Activated CD4-positive, alpha-beta memory T cell treated with anti-CD3 and anti-CD28 coated beads, Interleukin-2, amount 10 ng/mL, durations not matched to agents 7 days and 5 days (primary cell): Measurements from ENCODE around the gene CYB5A. TPM values are rescaled to one million over a fixed set of nuclear protein-coding genes. Genes with fewer than 3 reads are reported as not detected.
A peak's percentile ranks its signal among the peaks of the same experiment; 100 is the strongest.
"Not testable (repeated sequence)": the region's sequence is repeated elsewhere in the genome, so short reads cannot be mapped to it uniquely, and the experiment has no call there.

ENCODE experiments used
- CTCF ChIA-PET: fragments of 350-600 bp; sonication (Branson Sonifier 250); formaldehyde crosslinking; loops from one replicate; lab custom pipeline; 2021; ENCODE audit warnings: antibody characterized with exemption, inconsistent platforms; lab: Charles Lee
- POLR2A ChIA-PET: fragments of 350-600 bp; sonication (Branson Sonifier 250); formaldehyde crosslinking; loops from one replicate; lab custom pipeline; 2021; ENCODE audit warnings: antibody characterized with exemption; lab: Charles Lee
- DNase-seq: peaks from one replicate; pipeline ENCODE4 v3.0.0-alpha.2; 2020
- H3K27ac Mint-ChIP-seq: one replicate; pipeline ENCODE4 v1.8.0; 2021; ENCODE audit warnings: mild to moderate bottlenecking, mixed read lengths
- H3K27me3 Mint-ChIP-seq: one replicate; pipeline ENCODE4 v1.8.0; 2021; ENCODE audit warnings: mixed read lengths
- H3K36me3 Mint-ChIP-seq: one replicate; pipeline ENCODE4 v1.8.0; 2021; ENCODE audit warnings: low read depth, mixed read lengths
- H3K4me1 Mint-ChIP-seq: one replicate; pipeline ENCODE4 v1.8.0; 2021; ENCODE audit warnings: mixed read lengths
- H3K4me3 Mint-ChIP-seq: one replicate; pipeline ENCODE4 v1.8.0; 2021; ENCODE audit warnings: mild to moderate bottlenecking, mixed read lengths
- H3K9me3 Mint-ChIP-seq: one replicate; pipeline ENCODE4 v1.8.0; 2021; ENCODE audit warnings: mixed read lengths
- total RNA-seq, 2 experiments: library from RNA; stranded (reverse); gene quantifications; one replicate each; pipeline ENCODE4 v1.2.3, GENCODE V29; 2021

Gene CYB5A
- total RNA-seq, 2 experiments from 2014 or later = 20.4 to 21.9 TPM

DNA sequence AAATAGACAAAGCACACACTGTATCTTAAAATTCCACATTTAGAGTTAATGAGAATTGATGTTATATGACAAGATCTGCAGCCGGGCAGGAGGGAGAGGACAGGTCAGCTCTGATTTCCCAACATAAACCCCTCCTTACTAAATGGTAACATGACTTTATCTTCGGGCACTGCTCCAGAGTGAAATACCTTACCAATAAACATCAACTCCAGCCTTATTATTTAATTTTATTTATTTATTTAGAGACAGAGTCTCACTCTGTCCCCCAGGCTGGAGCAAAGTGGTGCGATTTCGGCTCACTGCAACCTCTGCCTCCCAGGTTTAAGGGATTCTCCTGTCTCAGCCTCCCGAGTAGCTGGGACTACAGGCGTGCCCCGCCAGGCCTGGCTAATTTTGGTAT is 1.7 kb downstream of the CYB5A start:
- Mint-ChIP-seq H3K4me1 (peaks cover 18% of the 10 kb centered on the region), H3K27ac (no peak overlapping the region)

DNA sequence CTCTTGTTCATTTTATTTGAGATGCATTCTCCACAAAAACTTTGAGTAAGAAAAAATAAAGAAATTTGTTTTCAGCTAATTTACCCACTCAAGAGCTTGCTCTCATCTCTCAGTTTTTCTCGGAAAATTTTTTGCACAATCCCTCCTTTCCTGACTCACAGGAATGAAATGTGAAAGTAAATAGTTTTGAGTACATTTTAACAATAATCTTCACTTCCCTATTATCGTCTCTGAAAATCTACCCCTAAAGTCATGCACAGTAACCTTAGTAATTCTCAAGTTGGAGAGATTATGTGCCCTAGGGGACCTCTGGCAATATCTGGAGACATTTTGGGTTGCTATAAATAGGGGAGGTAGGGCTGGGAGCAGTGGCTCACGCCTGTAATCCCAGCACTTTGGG is 2.6 kb downstream of the CYB5A start:
- Mint-ChIP-seq H3K27ac (no peak overlapping the region), H3K4me1 (peaks cover 18% of the 10 kb centered on the region), H3K4me3 (no peak overlapping the region), H3K9me3 (no peaks in the 10 kb centered on the region), H3K27me3 (no peaks in the 10 kb centered on the region), H3K36me3 (peaks cover 3% of the 10 kb centered on the region)
- DNase-seq = no peak
- POLR2A ChIA-PET = no interaction called here
- CTCF ChIA-PET = no interaction called here

More for the DNA sequence above, 1.7 kb downstream of the CYB5A start:
- H3K4me3 Mint-ChIP-seq = peak overlapping the region; percentile 43
- no peaks in the 10 kb centered on the region for H3K9me3 Mint-ChIP-seq
- H3K27me3 Mint-ChIP-seq = no peaks in the 10 kb centered on the region
- peaks cover 3% of the 10 kb centered on the region for H3K36me3 Mint-ChIP-seq
- POLR2A ChIA-PET = interaction anchor here (0.8 kb wide), 1 partner anchor 210 kb away, joined by 3 read pairs; no protein-coding TSS in a partner anchor
- no peak for DNase-seq
- CTCF ChIA-PET = no interaction called here

DNA sequence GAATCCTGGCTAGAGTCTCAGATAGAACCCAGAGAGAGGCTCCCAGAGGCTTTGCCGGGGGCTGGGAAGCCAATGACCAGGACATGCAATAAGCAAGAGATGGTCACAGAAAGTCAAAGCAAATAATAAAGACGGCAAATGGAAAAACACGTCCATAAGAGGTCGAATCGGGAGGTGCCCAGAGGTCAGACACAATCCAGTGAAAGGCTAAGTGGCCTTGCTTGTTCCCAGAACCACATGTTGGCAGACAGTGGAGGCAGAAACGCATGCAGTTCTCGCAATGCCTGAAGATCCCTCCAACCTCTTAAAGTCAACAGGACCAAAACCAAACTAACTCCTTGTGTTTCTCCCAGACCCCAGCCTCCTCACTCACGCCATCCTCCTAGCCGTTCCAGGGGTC is 3.0 kb downstream of the CYB5A start:
- no peak for DNase-seq
- H3K4me3 Mint-ChIP-seq = no peak overlapping the region
- CTCF ChIA-PET = interaction anchor here (1.2 kb wide), 1 partner anchor 53 kb away, joined by 3 read pairs; no protein-coding TSS in a partner anchor

DNA sequence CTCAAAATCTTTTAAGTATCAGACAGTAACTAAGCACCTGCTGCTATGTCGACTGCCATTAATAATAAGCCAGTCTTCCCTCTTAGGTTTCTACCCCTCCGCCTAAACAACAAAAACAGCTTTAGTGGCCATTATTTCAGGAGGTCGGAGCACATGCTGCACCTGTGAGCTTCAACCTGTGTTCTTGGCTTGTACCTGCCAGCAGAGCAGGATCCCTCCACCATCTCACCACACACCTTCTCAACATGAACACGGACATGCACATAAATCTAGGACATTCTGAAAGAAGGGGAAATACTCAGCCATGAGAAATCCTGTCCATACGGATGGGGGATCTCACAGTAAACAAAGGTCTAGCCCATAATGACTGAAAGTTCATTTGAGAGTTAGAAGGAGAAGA is 3.7 kb downstream of the CYB5A start:
- CTCF ChIA-PET = interaction anchor here (1.2 kb wide), 1 partner anchor 54 kb away, joined by 3 read pairs; no protein-coding TSS in a partner anchor
- Mint-ChIP-seq H3K9me3 (no peaks in the 10 kb centered on the region), H3K4me1 (peaks cover 20% of the 10 kb centered on the region), H3K27me3 (no peaks in the 10 kb centered on the region), H3K4me3 (no peak overlapping the region), H3K27ac (no peak overlapping the region), H3K36me3 (no peaks in the 10 kb centered on the region)
- POLR2A ChIA-PET = no interaction called here
- DNase-seq = no peak

More for the DNA sequence above, 3.0 kb downstream of the CYB5A start:
- Mint-ChIP-seq H3K36me3 (peaks cover 3% of the 10 kb centered on the region), H3K27me3 (no peaks in the 10 kb centered on the region), H3K4me1 (peaks cover 18% of the 10 kb centered on the region), H3K27ac (no peak overlapping the region), H3K9me3 (no peaks in the 10 kb centered on the region)
- POLR2A ChIA-PET = no interaction called here

DNA sequence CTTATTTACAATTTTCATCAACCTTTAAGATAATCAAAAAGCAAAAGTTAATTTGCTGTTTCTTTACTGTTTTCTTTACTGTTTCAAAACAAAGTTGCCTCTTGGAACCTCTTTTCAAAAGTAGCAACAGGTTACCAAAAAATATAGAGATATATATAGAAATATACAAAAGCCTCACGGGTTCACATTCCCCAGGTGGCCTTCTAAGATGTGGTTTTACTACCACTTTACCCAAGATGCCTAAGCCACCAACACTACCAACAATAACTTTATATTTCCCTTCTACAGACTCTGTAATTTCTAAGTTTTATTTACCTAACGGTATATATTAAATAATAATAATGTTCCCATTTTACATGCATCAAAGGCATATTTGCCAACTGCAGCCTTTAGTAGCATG is 4.9 kb downstream of the CYB5A start:
- no peaks in the 10 kb centered on the region for H3K36me3 Mint-ChIP-seq
- H3K4me1 Mint-ChIP-seq = peaks cover 22% of the 10 kb centered on the region
- no peaks in the 10 kb centered on the region for H3K9me3 Mint-ChIP-seq
- no peak overlapping the region for H3K27ac Mint-ChIP-seq
- POLR2A ChIA-PET = no interaction called here
- DNase-seq = no peak
- no peaks in the 10 kb centered on the region for H3K27me3 Mint-ChIP-seq
- H3K4me3 Mint-ChIP-seq = no peak overlapping the region
- CTCF ChIA-PET = no interaction called here

DNA sequence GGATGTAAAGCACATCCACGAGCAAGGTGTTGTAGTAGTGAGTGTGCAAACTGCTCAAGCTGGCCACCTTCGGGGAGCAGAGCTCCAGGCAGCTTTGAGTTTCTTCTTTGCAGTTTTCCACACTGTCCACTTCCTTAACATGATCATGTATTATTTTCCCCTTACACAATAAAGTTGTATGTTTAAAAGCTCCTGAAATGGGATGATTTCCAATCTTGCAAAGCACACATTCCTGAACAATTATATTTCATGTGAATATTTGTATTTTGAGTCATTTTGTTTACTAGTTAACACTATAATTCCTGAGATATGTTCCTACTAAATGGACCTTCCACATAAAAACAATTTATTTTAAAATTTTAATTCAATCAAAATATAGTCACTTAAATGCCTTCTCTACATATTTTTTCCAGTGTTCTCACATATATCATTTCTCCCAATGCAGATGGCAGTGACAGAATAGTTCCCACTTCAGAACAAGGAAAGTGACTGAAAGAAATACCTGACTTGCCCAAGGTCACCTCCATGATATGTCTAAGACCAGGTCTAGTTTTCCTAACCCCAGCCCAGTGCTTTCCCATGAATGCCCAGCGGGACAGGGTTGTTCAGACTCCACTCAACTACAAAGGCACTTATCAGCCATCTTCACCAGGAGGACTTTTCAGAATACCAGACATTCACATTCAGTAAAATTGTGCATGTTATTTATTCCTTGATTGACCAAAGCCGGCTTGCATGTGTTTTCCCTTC is 5.5 kb downstream of the CYB5A start:
- Mint-ChIP-seq H3K4me3 (no peak overlapping the region), H3K27me3 (no peaks in the 10 kb centered on the region), H3K27ac (no peak overlapping the region), H3K36me3 (no peaks in the 10 kb centered on the region), H3K9me3 (no peaks in the 10 kb centered on the region), H3K4me1 (peaks cover 24% of the 10 kb centered on the region)
- POLR2A ChIA-PET = no interaction called here
- CTCF ChIA-PET = no interaction called here
- DNase-seq = no peak

DNA sequence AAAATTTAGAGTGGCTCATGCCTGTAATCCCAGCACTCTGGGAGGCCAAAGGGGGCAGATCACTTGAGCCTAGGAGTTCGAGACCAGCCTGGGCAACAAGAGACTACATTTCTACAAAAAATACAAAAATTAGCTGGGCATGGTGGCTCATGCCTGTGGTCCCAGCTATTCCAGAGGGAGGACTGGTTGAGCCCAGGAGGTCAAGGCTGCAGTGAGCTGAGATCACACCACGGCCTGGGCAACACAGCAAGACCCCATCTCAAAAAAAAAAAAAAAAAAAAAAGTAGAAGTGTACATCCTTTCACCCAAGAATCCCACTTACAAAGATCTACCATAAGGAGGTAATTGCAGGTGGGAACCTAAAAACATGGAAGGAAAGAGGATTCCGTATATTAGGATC is 6.2 kb downstream of the CYB5A start:
- CTCF ChIA-PET, H3K27me3 Mint-ChIP-seq, H3K4me3 Mint-ChIP-seq, H3K27ac Mint-ChIP-seq, POLR2A ChIA-PET, H3K36me3 Mint-ChIP-seq, DNase-seq, H3K9me3 Mint-ChIP-seq: not testable (repeated sequence)
- H3K4me1 Mint-ChIP-seq = peaks cover 23% of the 10 kb centered on the region

DNA sequence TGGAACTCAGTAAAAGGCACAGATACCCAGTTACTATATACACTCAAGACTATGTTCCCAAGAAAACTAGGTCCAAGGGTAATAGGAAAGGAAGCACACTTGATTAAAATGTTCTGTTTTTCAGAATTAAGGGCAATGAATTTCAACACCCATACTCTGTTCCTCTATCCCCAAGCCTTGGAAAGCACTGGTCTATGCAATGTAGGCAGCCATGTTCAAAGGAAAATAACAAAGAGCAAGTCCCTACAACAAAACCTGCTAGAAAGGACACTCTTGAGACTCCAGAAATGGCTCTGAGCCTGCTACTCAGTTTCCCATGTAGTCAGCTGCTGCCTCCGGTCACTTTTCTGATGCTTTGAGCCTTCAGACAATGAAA is 6.8 kb downstream of the CYB5A start:
- no peaks in the 10 kb centered on the region for H3K27me3 Mint-ChIP-seq
- POLR2A ChIA-PET = no interaction called here
- peaks cover 21% of the 10 kb centered on the region for H3K4me1 Mint-ChIP-seq
- CTCF ChIA-PET = no interaction called here
- H3K36me3 Mint-ChIP-seq = no peaks in the 10 kb centered on the region
- H3K4me3 Mint-ChIP-seq = no peak overlapping the region
- no peak overlapping the region for H3K27ac Mint-ChIP-seq
- DNase-seq = no peak
- no peaks in the 10 kb centered on the region for H3K9me3 Mint-ChIP-seq

DNA sequence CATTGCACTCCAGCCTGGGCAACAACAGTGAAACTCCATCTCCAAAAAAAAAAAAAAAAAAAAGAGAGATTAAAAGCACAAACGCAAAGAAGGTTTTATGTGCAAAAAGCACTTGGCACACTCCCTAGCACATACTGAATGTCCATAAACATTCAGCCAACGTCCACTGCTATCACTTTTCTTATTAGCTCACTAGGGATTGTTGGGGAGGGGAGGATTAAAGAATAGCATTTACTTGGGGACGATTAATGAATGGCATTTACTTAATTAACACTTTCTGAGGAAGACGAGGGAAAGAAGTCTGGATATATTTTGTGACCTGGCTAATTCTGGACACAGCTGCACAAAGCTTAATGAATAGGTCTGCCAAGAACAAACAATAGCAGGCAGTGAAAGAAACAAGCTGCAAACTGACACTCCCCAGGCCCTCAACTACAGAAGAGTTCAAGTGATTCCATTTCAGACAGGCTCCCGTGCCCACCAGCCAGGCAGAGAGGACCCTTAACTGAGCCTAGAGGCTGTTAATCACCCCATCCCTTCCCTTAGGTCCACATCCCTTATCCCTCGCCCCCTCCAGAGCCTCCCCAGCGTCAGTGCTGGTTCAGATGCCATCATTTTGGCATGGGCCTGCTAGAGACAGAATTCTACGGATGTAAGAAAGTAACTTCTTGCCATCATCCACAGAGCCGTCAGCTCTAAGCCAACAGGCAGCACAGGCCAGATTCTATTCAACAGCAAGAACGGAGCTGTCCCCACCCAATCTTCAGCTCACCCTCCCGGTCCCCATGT is 7.4 kb downstream of the CYB5A start:
- DNase-seq = no peak
- Mint-ChIP-seq H3K36me3 (no peaks in the 10 kb centered on the region), H3K27ac (no peak overlapping the region), H3K4me3 (no peak overlapping the region), H3K9me3 (no peaks in the 10 kb centered on the region), H3K4me1 (peaks cover 21% of the 10 kb centered on the region), H3K27me3 (no peaks in the 10 kb centered on the region)
- ChIA-PET CTCF (interaction anchor here (0.7 kb wide), 2 partner anchors 34 to 286 kb away, joined by 4 to 6 read pairs; no protein-coding TSS in a partner anchor), POLR2A (no interaction called here)

DNA sequence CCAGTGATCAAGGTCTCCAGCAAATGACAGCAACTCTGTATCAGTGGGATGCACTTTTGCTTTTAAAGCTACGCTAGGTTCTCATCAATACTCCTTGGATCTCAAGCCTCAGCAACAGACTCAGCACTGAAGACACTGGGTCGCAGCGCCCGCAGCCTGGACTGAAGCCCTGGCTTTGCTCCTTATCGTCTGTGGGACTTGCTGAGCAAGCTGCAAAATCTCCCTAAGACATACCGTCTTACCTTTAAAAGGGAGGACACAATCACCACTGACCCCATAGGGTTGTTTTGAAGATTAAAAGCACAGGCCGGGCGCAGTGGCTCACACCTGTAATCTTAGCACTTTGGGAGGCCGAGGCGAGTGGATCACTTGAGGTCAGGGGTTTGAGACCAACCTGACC is 8.1 kb downstream of the CYB5A start:
- Mint-ChIP-seq H3K27me3 (no peaks in the 10 kb centered on the region), H3K4me3 (no peak overlapping the region), H3K9me3 (no peaks in the 10 kb centered on the region), H3K36me3 (no peaks in the 10 kb centered on the region), H3K27ac (no peak overlapping the region), H3K4me1 (peaks cover 21% of the 10 kb centered on the region)
- POLR2A ChIA-PET = no interaction called here
- CTCF ChIA-PET = interaction anchor here (0.7 kb wide), 2 partner anchors 34 to 286 kb away, joined by 4 to 6 read pairs; no protein-coding TSS in a partner anchor
- no peak for DNase-seq

DNA sequence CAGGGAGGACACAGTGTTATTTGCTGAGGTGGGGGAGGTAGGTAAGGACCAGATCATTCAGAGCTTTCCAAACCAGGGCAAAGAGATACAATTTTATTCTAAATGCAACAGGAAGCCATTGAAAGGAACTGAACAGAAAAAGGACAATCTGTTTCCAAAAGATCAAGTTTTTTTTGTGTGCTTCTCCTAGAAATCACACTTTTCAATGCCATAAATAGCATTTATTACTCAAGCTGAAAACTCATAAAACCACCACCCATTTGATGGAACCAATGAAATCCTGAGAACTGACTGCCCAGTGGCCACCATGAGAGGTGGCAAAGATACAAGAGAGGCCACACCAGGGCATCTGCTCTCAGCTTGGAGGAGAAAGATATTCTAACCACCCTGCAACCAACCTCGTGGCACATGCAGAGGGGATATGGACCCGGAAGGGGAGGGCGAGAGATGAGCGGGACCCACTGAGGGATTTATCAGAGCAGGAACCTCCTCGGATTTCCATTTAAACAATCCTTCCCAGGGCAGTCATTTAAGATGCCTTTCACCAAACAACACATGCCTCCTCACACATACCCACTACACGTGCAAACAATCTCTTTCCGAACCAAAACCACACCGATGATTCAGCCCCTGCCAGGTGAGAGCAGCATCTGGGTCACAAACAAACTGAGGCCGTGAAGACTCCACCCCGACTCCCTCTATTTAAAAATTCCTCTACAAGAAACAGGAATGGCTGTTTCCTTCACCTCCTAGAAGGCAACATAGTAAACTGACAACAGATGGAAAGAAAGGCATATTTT is 8.8 kb downstream of the CYB5A start:
- H3K27me3 Mint-ChIP-seq = no peaks in the 10 kb centered on the region
- CTCF ChIA-PET = no interaction called here
- no peak for DNase-seq
- H3K4me3 Mint-ChIP-seq = no peak overlapping the region
- POLR2A ChIA-PET = no interaction called here
- no peaks in the 10 kb centered on the region for H3K9me3 Mint-ChIP-seq
- no peak overlapping the region for H3K27ac Mint-ChIP-seq
- H3K4me1 Mint-ChIP-seq = peaks cover 21% of the 10 kb centered on the region
- no peaks in the 10 kb centered on the region for H3K36me3 Mint-ChIP-seq

DNA sequence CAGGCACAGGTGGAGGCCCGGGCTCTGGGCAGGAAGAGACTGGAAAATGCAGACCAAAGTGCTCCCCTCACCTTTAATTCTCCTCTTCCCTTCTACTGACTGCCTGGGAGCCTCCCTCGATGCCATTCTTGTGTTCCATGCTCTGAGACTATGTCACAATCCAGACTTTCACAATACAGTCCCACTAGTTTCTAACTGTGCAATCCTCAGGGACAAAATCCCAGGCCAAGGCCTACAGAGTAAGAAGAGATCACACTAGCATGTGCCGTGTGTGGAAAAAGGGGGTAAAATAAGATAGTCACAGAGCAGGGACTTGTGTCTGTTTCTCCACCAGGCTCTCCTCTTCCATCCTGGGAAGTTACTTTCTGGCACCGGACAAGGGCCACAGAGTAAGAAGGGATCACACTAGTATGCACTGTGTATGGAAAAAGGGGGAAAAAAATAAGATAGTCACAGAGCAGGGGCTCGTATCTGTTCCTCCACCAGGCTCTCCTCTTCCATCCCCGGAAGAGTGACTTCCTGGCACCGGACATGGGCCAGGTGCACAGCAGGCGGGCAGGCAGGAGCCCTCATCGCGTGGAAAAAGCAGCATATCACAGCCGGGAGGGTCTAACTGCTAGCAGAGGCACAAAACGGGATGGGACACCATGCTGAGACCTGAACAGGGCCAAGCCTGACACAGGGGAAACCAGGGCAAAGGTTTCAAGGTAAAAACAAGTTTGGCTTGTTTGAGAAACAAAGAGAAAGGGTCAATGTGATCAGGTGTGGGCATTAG is 9.6 kb downstream of the CYB5A start:
- DNase-seq = no peak
- no peak overlapping the region for H3K4me3 Mint-ChIP-seq
- H3K9me3 Mint-ChIP-seq = no peaks in the 10 kb centered on the region
- peaks cover 21% of the 10 kb centered on the region for H3K4me1 Mint-ChIP-seq
- no peaks in the 10 kb centered on the region for H3K27me3 Mint-ChIP-seq
- POLR2A ChIA-PET = no interaction called here
- CTCF ChIA-PET = no interaction called here
- no peaks in the 10 kb centered on the region for H3K36me3 Mint-ChIP-seq
- no peak overlapping the region for H3K27ac Mint-ChIP-seq
